Activated T-cell treated with anti-CD3 and anti-CD28 coated beads, Interleukin-2, amount 50 U/mL, for 4 hours (primary cell): Measurements from ENCODE around the gene TSHZ3. TPM values are rescaled to one million over a fixed set of nuclear protein-coding genes. Genes with fewer than 3 reads are reported as not detected.

Experiments
- ATAC-seq, 2 donors: fragments of 200-7000 bp; cut with Tn5 transposase; one replicate each; pipeline ENCODE4 v1.10.0; 2021
- DNase-seq: peaks from one replicate; pipeline ENCODE4 v3.0.0-alpha.2; 2020
- H3K27me3 Mint-ChIP-seq: one replicate; pipeline ENCODE4 v1.8.0; 2021; ENCODE audit warnings: low read depth, mixed read lengths
- H3K36me3 Mint-ChIP-seq: one replicate; pipeline ENCODE4 v1.8.0; 2022; ENCODE audit warnings: mixed read lengths; ENCODE audit not compliant: insufficient read depth
- H3K4me1 Mint-ChIP-seq: one replicate; pipeline ENCODE4 v1.8.0; 2021; ENCODE audit warnings: low read depth, mixed read lengths
- H3K4me3 Mint-ChIP-seq: one replicate; pipeline ENCODE4 v1.8.0; 2021; ENCODE audit warnings: mild to moderate bottlenecking, moderate library complexity, mixed read lengths
- H3K9me3 Mint-ChIP-seq: one replicate; pipeline ENCODE4 v1.8.0; 2021; ENCODE audit warnings: mixed read lengths
- total RNA-seq, 3 donors: library from RNA; stranded (reverse); gene quantifications; one replicate each; pipeline ENCODE4 v1.2.1, GENCODE V29; 2021

Gene TSHZ3
- total RNA-seq, 3 donors from 2014 or later: 0.25 to 0.95 (median 0.63) TPM

- peaks cover 2% of the 10 kb centered on the region for H3K27me3 Mint-ChIP-seq
- ATAC-seq: peak in 1 of 2 donors; percentile 28
- DNase-seq: no peak
- no peaks in the 10 kb centered on the region for H3K36me3 Mint-ChIP-seq
- H3K9me3 Mint-ChIP-seq: peaks cover 7% of the 10 kb centered on the region
- H3K4me1 Mint-ChIP-seq: peaks cover 6% of the 10 kb centered on the region
- no peak overlapping the region for H3K4me3 Mint-ChIP-seq
Observed at GRCh38 chr19:31226151-31226935, 122.9 kb downstream of the TSHZ3 start.
